ENCODE data around the gene CGB8.

Gene CGB8

DNA sequence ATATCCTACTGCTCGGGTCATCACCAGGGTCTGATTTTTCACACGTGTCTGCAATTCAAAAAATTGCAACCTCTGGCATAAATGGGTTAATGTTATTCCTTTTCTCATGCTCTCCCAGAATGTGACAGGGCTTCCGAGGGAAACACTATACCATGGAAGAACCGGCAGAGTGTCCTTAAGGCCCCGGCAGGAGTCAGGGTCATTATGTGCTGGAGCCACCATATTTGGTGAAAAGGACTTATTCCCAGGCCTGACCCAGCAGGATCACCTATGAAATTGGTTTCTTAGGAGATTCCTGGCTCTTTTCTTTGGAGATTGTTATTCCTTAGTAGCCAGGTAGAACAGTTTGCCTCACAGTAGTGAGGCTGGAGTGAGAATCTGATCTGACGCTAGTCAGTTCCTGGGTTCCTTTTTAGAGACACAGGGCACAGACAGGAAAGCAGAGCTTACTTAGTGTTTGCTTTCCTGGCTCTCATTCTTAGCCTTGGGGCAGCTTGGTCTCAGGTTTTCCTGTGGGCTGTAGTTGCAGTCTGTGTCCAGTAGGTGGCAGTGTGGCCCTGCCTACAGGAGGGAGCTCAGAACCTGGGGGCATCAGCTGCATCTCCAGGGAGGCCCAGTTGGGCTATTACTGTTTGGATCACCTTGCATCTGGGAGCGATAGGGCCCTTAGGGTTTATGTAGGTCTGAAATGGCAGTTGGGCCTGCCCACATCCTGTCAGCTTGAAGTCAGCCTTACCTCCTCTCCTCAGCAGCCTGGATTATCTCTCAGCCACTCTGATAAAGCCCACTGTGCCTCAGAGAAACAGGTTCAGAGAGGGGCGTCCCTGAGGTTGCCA is 48.8 kb upstream of the CGB8 start (continued):
- TF ChIP-seq ZBTB26 (tag by site-specific recombination; optimal IDR thresholded peaks at IDR 0.05) (no peak), ZEB2 (tag by site-specific recombination; IDR thresholded peaks at IDR 0.05) (no peak), ZNF544 (tag by site-specific recombination; IDR thresholded peaks at IDR 0.05) (no peak), ZNF791 (tag by site-specific recombination; IDR thresholded peaks at IDR 0.05) (no peak), ZNF677 (tag by site-specific recombination; IDR thresholded peaks at IDR 0.05) (no peak), KLF1 (tag by site-specific recombination; IDR thresholded peaks at IDR 0.05) (no peak), ZNF792 (tag by site-specific recombination; IDR thresholded peaks at IDR 0.05) (no peak), ZNF692 (tag by site-specific recombination; IDR thresholded peaks at IDR 0.05) (peak; percentile 50), ZNF600 (tag by site-specific recombination; IDR thresholded peaks at IDR 0.05) (peak; percentile 78)

DNA sequence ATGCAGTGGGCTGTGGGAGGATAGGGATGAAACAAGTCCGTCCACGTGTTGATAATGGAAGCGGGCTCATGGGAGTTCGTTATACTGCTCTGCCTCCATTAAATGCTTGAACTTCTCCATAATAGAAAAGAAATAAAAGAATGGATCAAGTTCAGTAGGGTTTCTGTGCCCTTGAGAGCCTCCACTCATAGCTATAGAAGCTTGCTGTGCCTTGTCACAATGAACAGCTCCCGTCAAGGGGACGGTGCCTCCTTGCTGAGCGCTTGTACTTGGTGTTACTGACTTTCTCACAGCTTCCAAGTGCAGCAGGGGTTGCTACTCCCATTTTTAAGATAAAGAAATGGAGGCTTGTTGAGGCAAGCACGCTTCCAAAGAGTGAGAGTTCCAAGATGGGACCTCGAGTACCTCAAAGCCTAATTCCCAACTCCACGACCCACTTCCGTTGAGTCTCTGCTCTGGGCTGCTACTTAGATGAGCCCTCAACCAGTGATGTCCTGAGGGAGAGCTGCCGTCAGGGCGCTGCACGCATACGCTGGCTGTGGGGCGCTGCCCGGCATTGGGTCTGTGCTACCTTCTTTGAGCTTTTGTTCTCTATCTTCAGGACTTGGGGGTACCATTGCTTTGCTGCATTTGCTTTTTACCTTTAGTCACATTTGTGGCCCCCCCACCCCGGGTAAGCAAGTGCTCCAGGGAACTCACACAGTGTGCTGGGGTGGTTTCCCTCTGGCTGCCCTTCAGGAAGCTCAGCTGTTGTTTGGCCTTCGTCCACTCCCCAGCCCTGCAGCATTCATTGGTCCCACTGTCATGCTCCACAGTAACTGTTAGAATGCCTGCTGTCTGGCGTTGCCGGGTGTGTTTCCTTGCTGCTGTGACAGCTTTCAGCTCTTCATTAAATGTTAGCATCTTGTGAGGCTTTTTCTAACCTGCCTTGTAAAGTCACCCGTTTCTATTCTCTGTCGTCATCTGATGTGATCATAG is 45.9 kb upstream of the CGB8 start:
- TF ChIP-seq ZFP3 (tag by site-specific recombination; IDR thresholded peaks at IDR 0.05; ENCODE audit: low read depth) (no peak), ZNF239 (tag by site-specific recombination; IDR thresholded peaks at IDR 0.05) (no peak), KLF10 (tag by site-specific recombination; IDR thresholded peaks at IDR 0.05) (no peak), ZNF146 (tag by site-specific recombination; IDR thresholded peaks at IDR 0.05) (no peak), ZIC2 (tag by site-specific recombination; IDR thresholded peaks at IDR 0.05) (peak; percentile 35; the same call in 1 of the 2 replicates)
- Histone ChIP-seq H3K9me3 (ENCODE audit: control insufficient read depth, insufficient read depth, low read depth, low read length) (no peaks in the 10 kb centered on the region), H3K36me3 (ENCODE audit: control insufficient read depth in 2 of 2, insufficient read depth in 1 of 2, low read length in 2 of 2) (peaks cover 85 to 100% of the 10 kb centered on the region in 2 experiments), H3K27ac (ENCODE audit: extremely low read depth, low read depth, low read length) (no peak overlapping the region; the same call in 1 of the 2 replicates), H3K4me1 (ENCODE audit: control insufficient read depth, insufficient read depth, low read length) (peaks cover 8% of the 10 kb centered on the region), H3K4me3 (ENCODE audit: low read depth, low read length) (no peak overlapping the region)
- ChIA-PET POLR2A (interaction anchor here (0.6 to 1.3 kb wide), 5 partner anchors 10 to 134 kb away, joined by 3 to 5 read pairs (median 4); partner anchors contain the start of genes LIN7B and RUVBL2), CTCF (interaction anchor here (0.6 to 7.1 kb wide), 9 partner anchors 13 to 131 kb away, joined by 3 to 105 read pairs (median 11); no protein-coding TSS in a partner anchor)

GRCh38 chr19:49092686-49093085 is 43.8 kb upstream of the CGB8 start:
- Histone ChIP-seq H3K4me3 (ENCODE audit: low read depth, low read length) (no peak overlapping the region), H3K4me1 (ENCODE audit: control insufficient read depth, insufficient read depth, low read length) (peaks cover 8% of the 10 kb centered on the region), H3K27ac (ENCODE audit: extremely low read depth, low read depth, low read length) (no peak overlapping the region), H3K9me3 (ENCODE audit: control insufficient read depth, insufficient read depth, low read depth, low read length) (no peaks in the 10 kb centered on the region), H3K36me3 (ENCODE audit: control insufficient read depth in 2 of 2, insufficient read depth in 1 of 2, low read length in 2 of 2) (peaks cover 86 to 95% of the 10 kb centered on the region in 2 experiments)
- TF ChIP-seq, protein P1, sequence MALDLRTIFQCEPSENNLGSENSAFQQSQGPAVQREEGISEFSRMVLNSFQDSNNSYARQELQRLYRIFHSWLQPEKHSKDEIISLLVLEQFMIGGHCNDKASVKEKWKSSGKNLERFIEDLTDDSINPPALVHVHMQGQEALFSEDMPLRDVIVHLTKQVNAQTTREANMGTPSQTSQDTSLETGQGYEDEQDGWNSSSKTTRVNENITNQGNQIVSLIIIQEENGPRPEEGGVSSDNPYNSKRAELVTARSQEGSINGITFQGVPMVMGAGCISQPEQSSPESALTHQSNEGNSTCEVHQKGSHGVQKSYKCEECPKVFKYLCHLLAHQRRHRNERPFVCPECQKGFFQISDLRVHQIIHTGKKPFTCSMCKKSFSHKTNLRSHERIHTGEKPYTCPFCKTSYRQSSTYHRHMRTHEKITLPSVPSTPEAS (tag by site-specific recombination; IDR thresholded peaks at IDR 0.05): no peak
- peak; percentile 98 for TF ChIP-seq ZNF121 (tag by site-specific recombination; IDR thresholded peaks at IDR 0.05)
- CTCF ChIA-PET: interaction anchor here (0.6 to 1.2 kb wide), 4 partner anchors 11 to 485 kb away, joined by 3 to 6 read pairs (median 4); no protein-coding TSS in a partner anchor
- POLR2A ChIA-PET: no interaction called here
